WTC11 (cell line): Measurements from ENCODE around the gene TFDP1. TPM values are rescaled to one million over a fixed set of nuclear protein-coding genes. Genes with fewer than 3 reads are reported as not detected.

Experiments
- ATAC-seq: fragments of 200-7000 bp; cut with Tn5 transposase; 2 replicates; pipeline ENCODE4 v1.10.0; 2021; ENCODE audit warnings: mild to moderate bottlenecking, moderate library complexity
- CTCF ChIA-PET: fragments of 300-600 bp; sonication (Branson Sonifier 250); formaldehyde crosslinking; loops from one replicate; lab custom pipeline; 2021; ENCODE audit warnings: antibody characterized with exemption; lab: Charles Lee
- POLR2A ChIA-PET: fragments of 350-600 bp; sonication (Branson Sonifier 250); formaldehyde crosslinking; loops from one replicate; lab custom pipeline; 2021; ENCODE audit warnings: antibody characterized with exemption; lab: Charles Lee
- DNase-seq: peaks from one replicate; pipeline ENCODE4 v3.0.0; 2021; ENCODE audit warnings: low spot score
- H3K27ac Mint-ChIP-seq: 2 replicates; pipeline ENCODE4 v1.8.0; 2021; ENCODE audit warnings: mixed read lengths
- H3K27me3 Mint-ChIP-seq: 2 replicates; pipeline ENCODE4 v1.8.0; 2021; ENCODE audit warnings: low read depth, mild to moderate bottlenecking, moderate library complexity, mixed read lengths
- H3K36me3 Mint-ChIP-seq: 2 replicates; pipeline ENCODE4 v1.8.0; 2021; ENCODE audit warnings: mixed read lengths
- H3K4me1 Mint-ChIP-seq: 2 replicates; pipeline ENCODE4 v1.8.0; 2022; ENCODE audit warnings: mixed read lengths
- H3K4me3 Mint-ChIP-seq: 2 replicates; pipeline ENCODE4 v1.8.0; 2021; ENCODE audit warnings: mild to moderate bottlenecking, moderate library complexity, mixed read lengths
- H3K9me3 Mint-ChIP-seq: 2 replicates; pipeline ENCODE4 v1.8.0; 2021; ENCODE audit warnings: mixed read lengths
- ATF6 ChIP-seq: sonication (generic); formaldehyde crosslinking; IDR thresholded peaks from 2 replicates; pipeline ENCODE4 v1.8.1; 2023; ENCODE audit warnings: mild to moderate bottlenecking, missing genetic modification reagents
- CBFB ChIP-seq: sonication (generic); formaldehyde crosslinking; IDR thresholded peaks from 2 replicates; pipeline ENCODE4 v1.8.1; 2022; ENCODE audit warnings: mild to moderate bottlenecking, low read depth, missing genetic modification reagents
- CREB1 ChIP-seq: sonication (generic); formaldehyde crosslinking; IDR thresholded peaks from 2 replicates; pipeline ENCODE4 v1.8.0; 2023; ENCODE audit warnings: mild to moderate bottlenecking, missing genetic modification reagents
- CREM ChIP-seq: sonication (generic); formaldehyde crosslinking; IDR thresholded peaks from 2 replicates; pipeline ENCODE4 v1.8.1; 2022; ENCODE audit warnings: mild to moderate bottlenecking, missing genetic modification reagents, moderate library complexity
- EMX1 ChIP-seq: fragments of 250-450 bp; sonication (Bioruptor Pico); IDR thresholded peaks from 2 replicates; pipeline ENCODE4 v1.8.0; 2021; ENCODE audit warnings: mild to moderate bottlenecking
- ETV6 ChIP-seq: sonication (generic); formaldehyde crosslinking; IDR thresholded peaks from 2 replicates; pipeline ENCODE4 v1.8.1; 2022; ENCODE audit warnings: mild to moderate bottlenecking, missing genetic modification reagents
- FOXP1 ChIP-seq: sonication (generic); formaldehyde crosslinking; IDR thresholded peaks from 2 replicates; pipeline ENCODE4 v1.8.0; 2022; ENCODE audit warnings: missing genetic modification reagents, mild to moderate bottlenecking, moderate library complexity, borderline replicate concordance
- GRHL2 ChIP-seq: fragments of 250-450 bp; sonication (Bioruptor Pico); IDR thresholded peaks from 2 replicates; pipeline ENCODE4 v1.8.0; 2022; ENCODE audit warnings: mild to moderate bottlenecking, moderate library complexity; ENCODE audit not compliant: insufficient replicate concordance, severe bottlenecking
- HMGA2 ChIP-seq: fragments of 250-450 bp; sonication (Bioruptor Pico); IDR thresholded peaks from 2 replicates; pipeline ENCODE4 v1.4.0; 2021; ENCODE audit warnings: mild to moderate bottlenecking, moderate library complexity
- IRF2 ChIP-seq: sonication (generic); formaldehyde crosslinking; IDR thresholded peaks from 2 replicates; pipeline ENCODE4 v1.8.0; 2022; ENCODE audit warnings: low read depth, missing genetic modification reagents, borderline replicate concordance
- JUN ChIP-seq: sonication (generic); formaldehyde crosslinking; IDR thresholded peaks from 2 replicates; pipeline ENCODE4 v1.8.0; 2023; ENCODE audit warnings: mild to moderate bottlenecking, missing genetic modification reagents
- MYBL2 ChIP-seq: sonication (generic); formaldehyde crosslinking; IDR thresholded peaks from 2 replicates; pipeline ENCODE4 v1.8.1; 2023; ENCODE audit warnings: mild to moderate bottlenecking, moderate library complexity, missing genetic modification reagents
- NFATC4 ChIP-seq: fragments of 250-450 bp; sonication (Bioruptor Pico); IDR thresholded peaks from 2 replicates; pipeline ENCODE4 v1.9.0; 2021; ENCODE audit warnings: mild to moderate bottlenecking
- NR1H2 ChIP-seq: sonication (generic); formaldehyde crosslinking; IDR thresholded peaks from 2 replicates; pipeline ENCODE4 v1.9.0; 2021; ENCODE audit warnings: mild to moderate bottlenecking, moderate library complexity, missing genetic modification reagents
- OVOL2 ChIP-seq: fragments of 250-450 bp; sonication (Bioruptor Pico); IDR thresholded peaks from 2 replicates; pipeline ENCODE4 v1.9.0; 2021; ENCODE audit warnings: mild to moderate bottlenecking, borderline replicate concordance
- PRDM15 ChIP-seq: sonication (generic); formaldehyde crosslinking; IDR thresholded peaks from 2 replicates; pipeline ENCODE4 v1.8.0; 2022; ENCODE audit warnings: missing genetic modification reagents
- PREB ChIP-seq: sonication (generic); formaldehyde crosslinking; IDR thresholded peaks from 2 replicates; pipeline ENCODE4 v1.8.1; 2022; ENCODE audit warnings: mild to moderate bottlenecking, missing genetic modification reagents, moderate library complexity, borderline replicate concordance
- RORB ChIP-seq: fragments of 250-450 bp; sonication (Bioruptor Pico); IDR thresholded peaks from 2 replicates; pipeline ENCODE4 v1.9.0; 2021; ENCODE audit warnings: mild to moderate bottlenecking
- SMAD3 ChIP-seq: sonication (generic); formaldehyde crosslinking; IDR thresholded peaks from 2 replicates; pipeline ENCODE4 v1.8.0; 2022; ENCODE audit warnings: missing genetic modification reagents, mild to moderate bottlenecking, borderline replicate concordance
- SMAD4 ChIP-seq: sonication (generic); formaldehyde crosslinking; IDR thresholded peaks from 2 replicates; pipeline ENCODE4 v1.8.0; 2022; ENCODE audit warnings: mild to moderate bottlenecking, missing genetic modification reagents
- TCF7 ChIP-seq: sonication (generic); formaldehyde crosslinking; IDR thresholded peaks from 2 replicates; pipeline ENCODE4 v1.8.0; 2022; ENCODE audit warnings: mild to moderate bottlenecking, low read depth, missing genetic modification reagents, moderate library complexity
- USF2 ChIP-seq: sonication (generic); formaldehyde crosslinking; IDR thresholded peaks from 2 replicates; pipeline ENCODE4 v1.8.1; 2023; ENCODE audit warnings: mild to moderate bottlenecking, missing genetic modification reagents, moderate library complexity
- ZBTB21 ChIP-seq: sonication (generic); formaldehyde crosslinking; IDR thresholded peaks from 2 replicates; pipeline ENCODE4 v1.8.1; 2023; ENCODE audit warnings: mild to moderate bottlenecking, missing genetic modification reagents, borderline replicate concordance
- ZNF138 ChIP-seq: sonication (generic); formaldehyde crosslinking; conservative IDR thresholded peaks from 2 replicates; pipeline ENCODE4 v1.8.1; 2022; ENCODE audit warnings: mild to moderate bottlenecking, moderate library complexity, missing genetic modification reagents
- ZNF317 ChIP-seq: sonication (generic); formaldehyde crosslinking; IDR thresholded peaks from 2 replicates; pipeline ENCODE4 v1.8.1; 2023; ENCODE audit warnings: low read depth, mild to moderate bottlenecking, moderate library complexity, missing genetic modification reagents, borderline replicate concordance
- total RNA-seq: library from RNA; stranded (reverse); gene quantifications from 3 replicates; pipeline ENCODE4 v1.2.3, GENCODE V29; 2021

The TFDP1 gene
- total RNA-seq, 1 experiment from 2014 or later: 61.2 TPM

- CTCF ChIA-PET: interaction anchor here (1.5 to 2.7 kb wide), 2 partner anchors 57 to 134 kb away, joined by 3 to 15 read pairs; no protein-coding TSS in a partner anchor
- no peak overlapping the region for H3K27ac Mint-ChIP-seq
- POLR2A ChIA-PET: no interaction called here
- no peaks in the 10 kb centered on the region for H3K27me3 Mint-ChIP-seq
- H3K9me3 Mint-ChIP-seq: peaks cover 5% of the 10 kb centered on the region
- DNase-seq: peak; percentile 5
- H3K4me3 Mint-ChIP-seq: no peak overlapping the region
- no peaks in the 10 kb centered on the region for H3K4me1 Mint-ChIP-seq
- no peaks in the 10 kb centered on the region for H3K36me3 Mint-ChIP-seq
- no peak for TF ChIP-seq PREB (CRISPR knock-in tag)
- no peak for TF ChIP-seq ZNF317 (CRISPR knock-in tag)
- TF ChIP-seq RORB: no peak
- no peak for TF ChIP-seq CREB1
- no peak for TF ChIP-seq ATF6 (CRISPR knock-in tag)
- no peak for TF ChIP-seq FOXP1
- no peak for TF ChIP-seq NR1H2 (CRISPR knock-in tag)
- no peak for TF ChIP-seq SMAD4
- TF ChIP-seq ETV6 (CRISPR knock-in tag): no peak
- no peak for TF ChIP-seq SMAD3 (CRISPR knock-in tag)
- TF ChIP-seq MYBL2 (CRISPR knock-in tag): no peak
- no peak for TF ChIP-seq ZBTB21 (CRISPR knock-in tag)
- no peak for ATAC-seq
These were observed 83.4 kb downstream of the TFDP1 start for GRCh38 chr13:113667771-113668490.

- CTCF ChIA-PET: interaction anchor here (2.7 kb wide), 1 partner anchor 56 kb away, joined by 15 read pairs; no protein-coding TSS in a partner anchor
- no peak for TF ChIP-seq OVOL2
- TF ChIP-seq ZNF138 (CRISPR knock-in tag): no peak
- H3K36me3 Mint-ChIP-seq: no peaks in the 10 kb centered on the region
These were observed 84.0 kb downstream of the TFDP1 start for GRCh38 chr13:113668491-113668971.

GRCh38 chr13:113669231-113669754, 84.7 kb downstream of the TFDP1 start:
- Mint-ChIP-seq H3K4me3 (no peak overlapping the region), H3K36me3 (no peaks in the 10 kb centered on the region), H3K4me1 (no peaks in the 10 kb centered on the region), H3K27ac (no peak overlapping the region), H3K9me3 (peaks cover 5% of the 10 kb centered on the region), H3K27me3 (no peaks in the 10 kb centered on the region)
- ATAC-seq (no peak), DNase-seq (peak; percentile 7)
- POLR2A ChIA-PET: no interaction called here
- CTCF ChIA-PET: no interaction called here
- TF ChIP-seq CBFB (CRISPR knock-in tag) (no peak), USF2 (CRISPR knock-in tag) (no peak), HMGA2 (no peak), TCF7 (CRISPR knock-in tag) (no peak), PRDM15 (CRISPR knock-in tag) (no peak), EMX1 (CRISPR knock-in tag) (no peak), JUN (CRISPR knock-in tag) (no peak), GRHL2 (CRISPR knock-in tag) (no peak), IRF2 (no peak), CREM (CRISPR knock-in tag) (no peak), NFATC4 (CRISPR knock-in tag) (no peak)

More at GRCh38 chr13:113668491-113668971, 84.0 kb downstream of the TFDP1 start:
- DNase-seq: peak; percentile 8
- Mint-ChIP-seq H3K27me3 (no peaks in the 10 kb centered on the region), H3K9me3 (peaks cover 5% of the 10 kb centered on the region), H3K27ac (no peak overlapping the region), H3K4me1 (no peaks in the 10 kb centered on the region), H3K4me3 (no peak overlapping the region)
- POLR2A ChIA-PET: no interaction called here
- no peak for ATAC-seq
